Measurements from ENCODE around the gene TTC38.

Gene TTC38

GRCh38 chr22:46335201-46336118 lies 67.7 kb downstream of the TTC38 start, which contains the start of gene TRMU:
TRMU (plus strand) TSS chr22:46335714; CDS start chr22:46335765, 51 bp downstream.
- DNase-seq: peak; percentile 57

GRCh38 chr22:46336119-46337078 lies 68.6 kb downstream of the TTC38 start:
- no peak for DNase-seq

DNA sequence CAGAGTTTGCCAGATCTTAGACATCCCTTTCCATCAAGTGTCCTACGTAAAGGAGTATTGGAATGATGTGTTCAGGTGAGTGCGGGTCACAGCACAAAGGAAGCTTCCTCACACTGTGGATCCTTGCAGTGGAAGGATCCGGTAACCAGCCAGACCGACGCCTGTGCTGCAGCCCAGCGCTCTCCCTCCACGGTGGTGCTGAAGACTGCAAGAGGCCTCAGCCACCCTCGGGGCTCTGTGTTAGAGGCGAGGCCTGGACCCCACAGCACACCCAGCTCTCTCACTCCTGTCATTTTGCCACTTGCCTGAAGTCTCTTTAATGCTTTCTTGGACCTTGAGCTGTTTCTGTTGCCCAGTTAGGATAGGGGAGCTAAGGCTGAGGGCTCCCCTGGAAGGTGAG lies 70.1 kb downstream of the TTC38 start:
- DNase-seq: no peak

DNA sequence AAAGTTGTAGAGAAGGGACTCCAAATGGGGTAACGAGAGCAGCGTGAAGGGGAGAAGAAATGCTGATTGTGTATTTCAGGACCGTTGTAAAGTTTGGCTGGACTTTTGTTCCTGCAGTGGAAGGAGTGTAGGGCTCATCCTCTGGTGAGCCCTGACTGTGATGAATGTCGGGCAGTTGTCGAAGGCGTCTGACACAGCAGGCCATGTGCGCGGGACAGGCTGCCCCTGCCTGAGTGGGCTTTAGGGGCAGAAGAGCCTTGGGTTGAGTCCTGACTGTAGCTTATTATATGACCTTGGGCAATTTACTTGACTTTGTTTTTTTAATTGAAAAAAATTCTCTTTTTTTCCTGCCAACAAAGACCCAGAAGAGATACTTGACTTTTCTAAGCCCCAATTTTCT lies 70.8 kb downstream of the TTC38 start:
- DNase-seq: no peak

- DNase-seq: no peak
Measured at GRCh38 chr22:46339956-46340355, 72.1 kb downstream of the TTC38 start.

DNA sequence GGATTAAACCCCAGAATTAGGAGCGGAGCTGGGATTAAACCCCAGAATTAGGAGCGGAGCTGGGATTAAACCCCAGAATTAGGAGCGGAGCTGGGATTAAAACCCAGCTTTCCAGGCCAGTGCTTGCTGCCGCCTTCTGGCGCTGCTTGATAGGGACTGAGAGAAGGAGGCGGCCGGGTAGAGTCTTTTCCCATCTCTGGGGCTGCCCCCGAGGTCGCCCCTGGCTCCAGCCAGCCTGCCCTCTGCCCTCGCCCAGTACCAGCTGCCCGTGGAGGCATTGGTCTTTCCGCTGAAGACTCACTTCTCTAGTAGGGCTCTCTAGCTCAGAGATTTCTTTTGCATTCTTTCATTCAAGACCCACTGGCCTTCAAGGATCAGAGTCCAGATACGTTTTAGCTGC lies 72.9 kb downstream of the TTC38 start:
- DNase-seq: no peak

Data from NCI-H510A treated with DMSO at 0.1 percent for 48 hours (cell line).